H9 (cell line): ENCODE measurements around the gene MS4A7. TPM values are rescaled to one million over a fixed set of nuclear protein-coding genes. Genes with fewer than 3 reads are reported as not detected.

Experiments used
- DNase-seq: peaks from one replicate; pipeline ENCODE4 v3.0.0-alpha.2; 2017
- H2AFZ ChIP-seq: one replicate; pipeline ENCODE4 v1.6.1; 2013; ENCODE audit warnings: mild to moderate bottlenecking, low read length, control low read depth, moderate library complexity
- H2AK5ac ChIP-seq: 2 replicates; pipeline ENCODE4 v1.6.1; 2013; ENCODE audit warnings: low read length, control low read depth, mixed read lengths; ENCODE audit not compliant: insufficient read length
- H2BK120ac ChIP-seq: one replicate; pipeline ENCODE4 v1.6.1; 2013; ENCODE audit warnings: low read depth, mild to moderate bottlenecking, low read length, control low read depth, inconsistent platforms; ENCODE audit not compliant: poor library complexity, severe bottlenecking
- H2BK12ac ChIP-seq: 2 replicates; pipeline ENCODE4 v1.6.1; 2013; ENCODE audit warnings: low read length, control low read depth, mixed read lengths, low read depth; ENCODE audit not compliant: insufficient read length
- H2BK15ac ChIP-seq: 2 replicates; pipeline ENCODE4 v1.6.1; 2013; ENCODE audit warnings: low read depth, low read length, control low read depth
- H2BK20ac ChIP-seq: one replicate; pipeline ENCODE4 v1.6.1; 2013; ENCODE audit warnings: low read depth, mild to moderate bottlenecking, low read length, control low read depth, inconsistent platforms; ENCODE audit not compliant: poor library complexity, severe bottlenecking
- H2BK5ac ChIP-seq: 2 replicates; pipeline ENCODE4 v1.6.1; 2013; ENCODE audit warnings: low read length, control low read depth, mixed read lengths; ENCODE audit not compliant: insufficient read length
- H3K14ac ChIP-seq: 2 replicates; pipeline ENCODE4 v1.6.1; 2013; ENCODE audit warnings: low read length, control low read depth; ENCODE audit not compliant: insufficient read depth
- H3K18ac ChIP-seq: 2 replicates; pipeline ENCODE4 v1.6.1; 2013; ENCODE audit warnings: low read depth, mild to moderate bottlenecking, mixed read lengths, low read length, control low read depth; ENCODE audit not compliant: insufficient read length
- H3K23ac ChIP-seq: 2 replicates; pipeline ENCODE4 v1.6.1; 2013; ENCODE audit warnings: low read length, control low read depth, mixed read lengths, low read depth; ENCODE audit not compliant: insufficient read length
- H3K23me2 ChIP-seq: 2 replicates; pipeline ENCODE4 v1.6.1; 2013; ENCODE audit warnings: low read depth, mild to moderate bottlenecking, mixed read lengths, low read length, control low read depth; ENCODE audit not compliant: insufficient read length, poor library complexity, severe bottlenecking
- H3K27ac ChIP-seq: 2 replicates; pipeline ENCODE4 v1.5.1; 2013; ENCODE audit warnings: low read length, control low read depth, mixed read lengths, low read depth; ENCODE audit not compliant: insufficient read length
- H3K27me3 ChIP-seq: 2 replicates; pipeline ENCODE4 v1.6.1; 2013; ENCODE audit warnings: low read length, control low read depth, inconsistent platforms; ENCODE audit not compliant: insufficient read depth
- H3K4ac ChIP-seq: 2 replicates; pipeline ENCODE4 v1.6.1; 2013; ENCODE audit warnings: low read depth, mild to moderate bottlenecking, control low read depth, inconsistent platforms, low read length, moderate library complexity
- H3K4me1 ChIP-seq: 2 replicates; pipeline ENCODE4 v1.6.1; 2013; ENCODE audit warnings: low read length, control low read depth, inconsistent platforms; ENCODE audit not compliant: insufficient read depth
- H3K4me2 ChIP-seq: 2 replicates; pipeline ENCODE4 v1.6.1; 2013; ENCODE audit warnings: low read length, control low read depth, mixed read lengths; ENCODE audit not compliant: insufficient read length, insufficient read depth
- H3K56ac ChIP-seq: 2 replicates; pipeline ENCODE4 v1.6.1; 2013; ENCODE audit warnings: low read depth, mild to moderate bottlenecking, mixed read lengths, low read length, control low read depth; ENCODE audit not compliant: insufficient read length
- H3K79me1 ChIP-seq: 2 replicates; pipeline ENCODE4 v1.6.1; 2013; ENCODE audit warnings: low read depth, mild to moderate bottlenecking, moderate library complexity, low read length, control low read depth, inconsistent platforms; ENCODE audit not compliant: insufficient read depth, poor library complexity, severe bottlenecking
- H3K79me2 ChIP-seq: 2 replicates; pipeline ENCODE4 v1.6.1; 2013; ENCODE audit warnings: low read length, control low read depth, inconsistent platforms; ENCODE audit not compliant: insufficient read depth
- H3K9ac ChIP-seq: 2 replicates; pipeline ENCODE4 v1.6.1; 2013; ENCODE audit warnings: low read length, control low read depth, mixed read lengths; ENCODE audit not compliant: insufficient read length; ENCODE audit errors: extremely low read depth
- H3K9me3 ChIP-seq: one replicate; pipeline ENCODE4 v1.6.1; 2013; ENCODE audit warnings: low read depth, low read length, inconsistent platforms; ENCODE audit not compliant: control insufficient read depth
- H3T11ph ChIP-seq: one replicate; pipeline ENCODE4 v1.6.1; 2013; ENCODE audit warnings: mild to moderate bottlenecking, low read length, control low read depth, inconsistent platforms
- H4K20me1 ChIP-seq: one replicate; pipeline ENCODE4 v1.6.1; 2013; ENCODE audit not compliant: control insufficient read depth, insufficient read length, insufficient read depth
- H4K5ac ChIP-seq: 2 replicates; pipeline ENCODE4 v1.6.1; 2013; ENCODE audit warnings: low read depth, mild to moderate bottlenecking, mixed read lengths, low read length, control low read depth; ENCODE audit not compliant: insufficient read length
- H4K8ac ChIP-seq: replicated peaks from 2 replicates; pipeline ENCODE4 v1.6.1; 2013; ENCODE audit warnings: low read length, control low read depth, mixed read lengths, low read depth; ENCODE audit not compliant: insufficient read length
- H4K91ac ChIP-seq: 2 replicates; pipeline ENCODE4 v1.6.1; 2013; ENCODE audit warnings: low read depth, mild to moderate bottlenecking, moderate library complexity, mixed read lengths, low read length, control low read depth; ENCODE audit not compliant: insufficient read length
- H3K27ac Mint-ChIP-seq, 3 experiments: 2 replicates in 2 of 3; 3 replicates in 1 of 3; pipeline ENCODE4 v1.8.0; 2020 to 2021; ENCODE audit warnings: mixed read lengths in 3 of 3, mild to moderate bottlenecking in 1 of 3, moderate library complexity in 1 of 3
- H3K27me3 Mint-ChIP-seq: 2 replicates; pipeline ENCODE4 v1.8.0; 2021; ENCODE audit warnings: low read depth, mild to moderate bottlenecking, moderate library complexity, mixed read lengths
- H3K36me3 Mint-ChIP-seq, 3 experiments: 2 replicates in 2 of 3; 3 replicates in 1 of 3; pipeline ENCODE4 v1.8.0; 2020 to 2021; ENCODE audit warnings: low read depth in 3 of 3, mixed read lengths in 3 of 3; ENCODE audit not compliant: insufficient read depth in 1 of 3
- H3K4me1 Mint-ChIP-seq, 2 experiments: 2 replicates each; pipeline ENCODE4 v1.8.0; 2020; ENCODE audit warnings: mixed read lengths in 2 of 2
- H3K4me3 Mint-ChIP-seq, 2 experiments: 2 replicates in 1 of 2; 3 replicates in 1 of 2; pipeline ENCODE4 v1.8.0; 2020 to 2021; ENCODE audit warnings: mild to moderate bottlenecking in 2 of 2, mixed read lengths in 2 of 2, moderate library complexity in 1 of 2
- H3K9me3 Mint-ChIP-seq, 2 experiments: 2 replicates in 1 of 2; 3 replicates in 1 of 2; pipeline ENCODE4 v1.8.0; 2020; ENCODE audit warnings: mild to moderate bottlenecking in 2 of 2, mixed read lengths in 2 of 2, moderate library complexity in 1 of 2
- WGBS: extraction: QIAGEN DNeasy Blood & Tissue Kit; methylation state at CpG from one replicate; pipeline ENCODE4 v1.1.7; 2013; ENCODE audit warnings: missing lambda C conversion rate, low lambda C conversion rate, mixed read lengths; ENCODE audit not compliant: insufficient read length; ENCODE audit errors: extremely low coverage; 5-methylcytosine and 5-hydroxymethylcytosine counted together
- total RNA-seq: library from RNA; stranded (reverse); gene quantifications from 2 replicates; pipeline ENCODE4 v1.2.1, GENCODE V29; 2021
- TF ChIP-seq, protein P1 (sequence below): fragments of 200-600 bp; sonication (generic); conservative IDR thresholded peaks from 3 replicates; pipeline ENCODE4 v1.8.0; 2021; ENCODE audit warnings: antibody characterized with exemption, mild to moderate bottlenecking

Gene MS4A7
- total RNA-seq, 1 experiment from 2014 or later, result not detected

DNA sequence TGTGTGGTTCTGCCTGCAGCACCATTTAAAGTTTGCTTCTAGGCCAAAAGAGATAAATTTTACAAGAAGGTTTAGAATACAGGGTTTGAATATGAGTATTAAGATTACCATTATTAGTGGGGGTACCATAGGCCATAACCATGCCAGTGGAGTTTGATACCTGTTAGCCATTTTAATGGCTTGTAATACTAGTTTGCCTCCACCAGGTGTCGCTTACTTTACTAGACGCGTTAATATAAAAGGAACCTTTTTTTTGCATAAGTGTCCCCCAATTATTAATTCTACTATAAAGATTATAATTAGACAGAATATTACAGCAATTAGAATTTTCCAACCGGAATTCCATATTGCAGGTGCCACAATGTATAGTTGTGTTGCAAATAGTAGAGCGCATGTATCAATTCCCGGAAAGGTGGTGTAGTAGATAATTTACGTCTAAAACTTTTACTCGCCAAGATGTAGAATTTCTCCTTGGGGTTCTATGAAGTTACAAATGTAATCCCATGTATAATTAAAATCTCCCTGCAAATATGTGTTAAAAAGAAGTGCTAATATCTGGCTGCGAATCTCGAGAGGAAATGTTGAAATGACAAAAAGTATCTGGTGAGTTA is 35.1 kb upstream of the MS4A7 start:
- Histone ChIP-seq H4K8ac (no peak overlapping the region), H3K18ac (no peak overlapping the region), H3K79me2 (no peaks in the 10 kb centered on the region), H3T11ph (no peak overlapping the region), H2BK12ac (no peak overlapping the region), H3K27me3 (no peaks in the 10 kb centered on the region), H3K4me1 (no peaks in the 10 kb centered on the region), H4K5ac (no peak overlapping the region), H2AK5ac (no peak overlapping the region), H2BK20ac (no peak overlapping the region), H3K4me2 (no peak overlapping the region), H3K23me2 (no peaks in the 10 kb centered on the region), H3K56ac (no peak overlapping the region), H3K23ac (no peak overlapping the region), H4K20me1 (no peaks in the 10 kb centered on the region), H3K14ac (no peak overlapping the region), H2BK5ac (no peak overlapping the region), H3K9me3 (no peaks in the 10 kb centered on the region), H3K9ac (no peak overlapping the region), H2BK15ac (no peak overlapping the region), H3K4ac (no peak overlapping the region), H3K79me1 (no peaks in the 10 kb centered on the region), H2AFZ (no peak overlapping the region), H2BK120ac (no peak overlapping the region), H3K27ac (no peak overlapping the region), H4K91ac (no peak overlapping the region)
- Mint-ChIP-seq H3K9me3 (no peaks in the 10 kb centered on the region), H3K27me3 (no peaks in the 10 kb centered on the region; the same call in 1 of the 2 replicates), H3K4me3 (no peak overlapping the region), H3K4me1 (peaks cover 6 to 9% of the 10 kb centered on the region in 2 experiments), H3K27ac (no peak overlapping the region), H3K36me3 (no peaks in the 10 kb centered on the region)
- DNase-seq, result no peak
- WGBS, result no CpG with 5 or more reads among the region's 10 CpGs
- TF ChIP-seq, protein P1, sequence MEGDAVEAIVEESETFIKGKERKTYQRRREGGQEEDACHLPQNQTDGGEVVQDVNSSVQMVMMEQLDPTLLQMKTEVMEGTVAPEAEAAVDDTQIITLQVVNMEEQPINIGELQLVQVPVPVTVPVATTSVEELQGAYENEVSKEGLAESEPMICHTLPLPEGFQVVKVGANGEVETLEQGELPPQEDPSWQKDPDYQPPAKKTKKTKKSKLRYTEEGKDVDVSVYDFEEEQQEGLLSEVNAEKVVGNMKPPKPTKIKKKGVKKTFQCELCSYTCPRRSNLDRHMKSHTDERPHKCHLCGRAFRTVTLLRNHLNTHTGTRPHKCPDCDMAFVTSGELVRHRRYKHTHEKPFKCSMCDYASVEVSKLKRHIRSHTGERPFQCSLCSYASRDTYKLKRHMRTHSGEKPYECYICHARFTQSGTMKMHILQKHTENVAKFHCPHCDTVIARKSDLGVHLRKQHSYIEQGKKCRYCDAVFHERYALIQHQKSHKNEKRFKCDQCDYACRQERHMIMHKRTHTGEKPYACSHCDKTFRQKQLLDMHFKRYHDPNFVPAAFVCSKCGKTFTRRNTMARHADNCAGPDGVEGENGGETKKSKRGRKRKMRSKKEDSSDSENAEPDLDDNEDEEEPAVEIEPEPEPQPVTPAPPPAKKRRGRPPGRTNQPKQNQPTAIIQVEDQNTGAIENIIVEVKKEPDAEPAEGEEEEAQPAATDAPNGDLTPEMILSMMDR, result peak; percentile 76
